GM19438 (cell line): ENCODE data around the gene SPTBN5.

Source experiments
- ATAC-seq: cut with Tn5 transposase; IDR thresholded peaks from one replicate; pipeline ENCODE4 v1.9.1; 2021; ENCODE audit warnings: low read depth; ENCODE audit not compliant: unreplicated experiment

SPTBN5 gene

GRCh38 chr15:41926185-41927056 is 32.6 kb upstream of the SPTBN5 start:
- ATAC-seq, result no peak

- ATAC-seq, result no peak
Measured at GRCh38 chr15:41925086-41925608, 31.3 kb upstream of the SPTBN5 start.

GRCh38 chr15:41923401-41923997 is 29.6 kb upstream of the SPTBN5 start:
- no peak for ATAC-seq

GRCh38 chr15:41922353-41922752 is 28.5 kb upstream of the SPTBN5 start:
- no peak for ATAC-seq

GRCh38 chr15:41921639-41922038 is 27.8 kb upstream of the SPTBN5 start:
- ATAC-seq, result no peak

GRCh38 chr15:41921167-41921566 is 27.3 kb upstream of the SPTBN5 start:
- no peak for ATAC-seq

- ATAC-seq, result no peak
Measured at GRCh38 chr15:41919954-41920538, 26.2 kb upstream of the SPTBN5 start.

GRCh38 chr15:41919201-41919820 is 25.5 kb upstream of the SPTBN5 start:
- ATAC-seq, result no peak

- ATAC-seq, result no peak
Measured at GRCh38 chr15:41918506-41919126, 24.8 kb upstream of the SPTBN5 start.

GRCh38 chr15:41917767-41918430 is 24.0 kb upstream of the SPTBN5 start:
- no peak for ATAC-seq

- ATAC-seq, result no peak
Measured at GRCh38 chr15:41915255-41915994, 21.6 kb upstream of the SPTBN5 start.

GRCh38 chr15:41914411-41914810 is 20.6 kb upstream of the SPTBN5 start:
- no peak for ATAC-seq

GRCh38 chr15:41913256-41913655 is 19.4 kb upstream of the SPTBN5 start:
- ATAC-seq, result no peak

GRCh38 chr15:41911691-41912345 is 18.0 kb upstream of the SPTBN5 start:
- no peak for ATAC-seq

GRCh38 chr15:41908736-41909461 is 15.0 kb upstream of the SPTBN5 start:
- no peak for ATAC-seq

GRCh38 chr15:41907141-41907540 is 13.3 kb upstream of the SPTBN5 start:
- no peak for ATAC-seq

- ATAC-seq, result no peak
Measured at GRCh38 chr15:41906608-41907007, 12.8 kb upstream of the SPTBN5 start.
